Subcutaneous adipose tissue (tissue), 4 donors: ENCODE results near the gene FMO3. TPM values are rescaled to one million over a fixed set of nuclear protein-coding genes. Genes with fewer than 3 reads are reported as not detected.

Experiments used
- total RNA-seq, 4 donors: library from RNA; depleted of rRNA; stranded (reverse); fragments of >200 nt; gene quantifications; one replicate each; pipeline ENCODE4 v1.1.0, GENCODE V29; 2016
- TF ChIP-seq, protein P1 (sequence below): fragments of 450-650 bp; IDR thresholded peaks from one replicate; pipeline ENCODE4 v1.5.1; 2016; ENCODE audit warnings: low read depth, mild to moderate bottlenecking, control low read depth, antibody characterized with exemption, moderate library complexity

Gene FMO3
- total RNA-seq: 10 to 100 TPM; 10.4 to 35.2 (median 27.7) TPM

DNA sequence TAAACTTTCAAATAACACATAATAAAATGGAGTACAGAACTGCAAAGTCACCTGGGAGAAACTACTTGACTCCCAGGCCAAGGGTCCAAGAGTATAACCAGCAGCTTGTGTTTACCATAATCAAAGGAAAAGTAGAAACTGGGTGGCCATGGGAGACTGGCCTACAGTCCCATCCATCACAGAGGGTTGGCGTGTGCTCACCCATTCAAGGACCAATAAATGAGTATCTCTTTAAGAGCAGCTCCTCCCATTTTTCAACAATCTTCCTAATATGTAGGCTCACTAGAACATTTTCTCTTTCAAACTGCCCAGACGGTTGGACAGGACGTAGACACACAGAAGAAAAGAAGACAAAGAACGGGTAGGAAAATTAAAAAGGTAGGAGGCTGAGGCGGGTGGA lies at the start of gene FMO3:
Gene FMO3, plus strand, starts transcription at position 302 of the 400 bp plus-strand sequence. CDS start 1,754 bp downstream, outside the sequence.
- TF ChIP-seq, protein P1, sequence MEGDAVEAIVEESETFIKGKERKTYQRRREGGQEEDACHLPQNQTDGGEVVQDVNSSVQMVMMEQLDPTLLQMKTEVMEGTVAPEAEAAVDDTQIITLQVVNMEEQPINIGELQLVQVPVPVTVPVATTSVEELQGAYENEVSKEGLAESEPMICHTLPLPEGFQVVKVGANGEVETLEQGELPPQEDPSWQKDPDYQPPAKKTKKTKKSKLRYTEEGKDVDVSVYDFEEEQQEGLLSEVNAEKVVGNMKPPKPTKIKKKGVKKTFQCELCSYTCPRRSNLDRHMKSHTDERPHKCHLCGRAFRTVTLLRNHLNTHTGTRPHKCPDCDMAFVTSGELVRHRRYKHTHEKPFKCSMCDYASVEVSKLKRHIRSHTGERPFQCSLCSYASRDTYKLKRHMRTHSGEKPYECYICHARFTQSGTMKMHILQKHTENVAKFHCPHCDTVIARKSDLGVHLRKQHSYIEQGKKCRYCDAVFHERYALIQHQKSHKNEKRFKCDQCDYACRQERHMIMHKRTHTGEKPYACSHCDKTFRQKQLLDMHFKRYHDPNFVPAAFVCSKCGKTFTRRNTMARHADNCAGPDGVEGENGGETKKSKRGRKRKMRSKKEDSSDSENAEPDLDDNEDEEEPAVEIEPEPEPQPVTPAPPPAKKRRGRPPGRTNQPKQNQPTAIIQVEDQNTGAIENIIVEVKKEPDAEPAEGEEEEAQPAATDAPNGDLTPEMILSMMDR: no peak

DNA sequence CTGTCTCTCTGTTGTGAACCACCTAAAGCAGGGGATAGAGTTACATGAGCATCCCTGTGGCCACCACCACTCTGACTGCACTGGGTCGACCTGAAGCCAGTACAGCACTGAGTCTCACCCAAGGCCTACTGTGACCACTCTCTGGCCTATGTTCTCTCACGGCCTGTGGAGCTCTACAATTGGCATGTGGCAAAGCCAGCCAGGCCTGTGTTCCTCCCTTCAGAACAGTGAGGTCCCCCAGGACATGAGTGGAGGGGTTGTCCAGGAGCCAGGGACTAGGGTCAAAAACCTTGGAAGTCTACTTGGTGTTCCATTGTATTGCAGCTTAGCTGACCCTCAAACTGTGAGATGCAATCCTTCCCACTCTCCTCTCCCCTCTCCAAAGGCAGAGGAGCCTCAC lies 42.7 kb upstream of the FMO3 start:
- TF ChIP-seq, protein P1: no peak

DNA sequence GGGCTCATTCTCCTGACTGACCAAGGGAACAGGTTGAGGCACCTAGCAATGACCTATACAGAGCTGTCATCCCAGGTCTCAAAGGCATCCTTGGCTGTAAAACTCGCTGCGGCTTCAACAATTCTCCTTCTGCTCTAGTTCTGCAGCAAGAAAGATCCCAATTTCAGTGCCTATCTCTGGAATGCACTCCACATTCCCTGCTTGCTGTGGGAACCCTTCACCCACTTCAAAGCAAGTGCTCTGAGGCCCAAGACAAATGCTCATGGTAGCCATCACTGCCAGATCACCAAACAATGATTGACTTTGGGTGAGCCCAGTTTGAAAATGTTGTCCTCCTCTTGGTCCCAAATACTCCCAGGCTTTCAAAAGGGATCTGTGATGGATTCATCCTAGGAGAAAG lies 37.7 kb upstream of the FMO3 start:
- TF ChIP-seq, protein P1: no peak

DNA sequence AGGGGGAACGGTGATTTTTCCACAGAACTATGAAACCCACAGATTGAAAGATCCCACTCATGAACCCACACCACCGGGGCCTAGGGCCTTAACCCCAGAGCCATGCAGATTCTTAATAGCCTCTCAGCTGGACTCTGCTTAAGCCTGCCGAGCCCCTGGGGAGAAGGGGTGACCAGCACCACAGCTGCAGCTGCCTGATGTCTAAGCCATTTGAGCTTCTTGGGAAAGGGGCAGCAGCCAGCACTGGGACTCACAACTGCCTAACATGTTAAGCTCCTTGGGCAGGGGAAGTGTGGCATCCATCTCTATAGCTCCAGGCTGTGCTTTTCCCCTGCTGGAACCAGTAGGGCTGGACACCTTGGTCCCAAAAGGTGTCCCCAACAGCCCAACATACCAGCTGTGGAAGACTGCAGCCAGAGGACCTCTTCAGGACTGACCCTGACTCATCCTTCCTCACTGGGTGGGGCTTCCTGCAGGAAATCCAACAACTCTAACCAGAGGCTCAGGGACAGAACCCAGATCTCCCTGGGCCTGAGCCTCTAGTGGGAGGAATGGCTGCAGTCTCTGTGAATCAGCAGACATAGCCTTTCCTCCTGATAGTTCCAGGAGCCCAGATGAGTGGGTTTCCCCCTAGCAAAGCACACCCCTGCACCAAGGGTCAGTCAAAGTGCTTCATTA lies 34.6 kb upstream of the FMO3 start:
- TF ChIP-seq, protein P1: no peak

DNA sequence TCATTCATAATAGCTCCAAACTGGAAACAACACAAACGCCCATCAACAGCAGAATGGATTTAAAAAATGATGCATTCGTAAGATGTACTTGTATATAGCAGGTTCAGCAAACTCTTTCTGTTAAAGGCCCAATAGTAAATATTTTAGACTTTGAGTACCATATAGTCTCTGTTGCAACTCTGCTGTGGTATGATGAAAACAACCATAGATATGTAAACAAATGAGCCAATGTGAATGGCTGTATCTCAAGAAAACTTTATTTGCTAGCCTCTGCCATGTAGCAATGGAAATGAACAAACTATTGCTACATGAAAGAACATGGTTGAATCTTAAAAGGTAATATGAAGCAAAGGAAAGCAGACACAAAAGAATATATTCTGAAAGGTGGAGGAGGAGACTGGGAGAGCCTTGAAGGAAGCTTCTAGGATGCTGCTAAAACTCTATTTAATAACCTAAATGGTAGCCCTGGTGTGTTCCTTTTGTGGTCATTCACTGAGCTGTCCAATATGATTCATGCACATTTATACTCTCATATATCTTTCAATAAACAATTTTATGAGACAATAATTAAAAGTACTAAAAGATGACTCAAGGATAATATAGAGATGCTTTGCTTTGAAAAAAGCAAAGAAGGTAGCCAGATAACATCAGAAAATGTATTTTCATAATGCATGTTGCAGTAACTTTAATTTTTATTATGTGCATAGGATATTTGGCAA lies 29.1 kb upstream of the FMO3 start:
- TF ChIP-seq, protein P1: no peak

DNA sequence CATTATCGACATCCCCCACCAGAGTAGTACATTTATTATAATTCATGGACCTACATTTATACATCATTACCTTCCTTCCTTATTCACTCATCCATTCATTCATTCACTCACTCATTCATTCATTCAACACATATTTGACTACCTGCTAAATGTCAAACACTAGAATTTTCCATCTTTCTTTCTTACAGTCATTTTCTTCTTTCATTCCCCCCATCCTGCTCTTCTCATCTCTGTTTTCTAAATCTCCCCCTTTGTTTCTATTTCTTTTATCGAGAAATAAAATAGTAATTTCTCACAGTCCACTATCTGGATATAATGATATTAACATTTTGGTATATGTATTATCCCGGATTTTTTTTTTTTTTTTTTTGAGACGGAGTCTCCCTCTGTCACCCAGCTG lies 27.8 kb upstream of the FMO3 start:
- TF ChIP-seq, protein P1: no peak

DNA sequence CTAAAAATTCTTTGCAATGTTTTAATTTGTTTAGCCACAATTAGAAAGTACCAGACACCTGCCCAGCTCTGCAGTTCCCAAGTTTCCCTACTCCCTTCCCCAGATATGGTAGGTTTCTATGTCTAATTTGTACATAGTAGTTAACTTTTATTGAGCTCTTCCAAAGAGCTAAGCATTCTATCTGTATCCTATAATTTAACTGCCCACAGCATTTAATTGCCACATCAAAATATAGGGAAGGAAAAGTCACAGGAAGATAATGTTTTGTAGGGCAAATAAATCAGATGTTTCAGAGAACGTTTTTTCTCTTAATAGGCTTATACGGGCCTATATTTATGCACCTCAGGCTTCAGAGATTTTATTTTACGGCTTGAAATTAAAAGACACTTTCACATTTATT lies 15.7 kb upstream of the FMO3 start:
- TF ChIP-seq, protein P1: no peak
